Activated B cell treated with CpG ODN at 0.5 μM for 24 hours (primary cell): ENCODE results near the gene CT45A3. TPM values are rescaled to one million over a fixed set of nuclear protein-coding genes. Genes with fewer than 3 reads are reported as not detected.
"Not testable (repeated sequence)": the region's sequence is repeated elsewhere in the genome, so short reads cannot be mapped to it uniquely, and the experiment has no call there.

Experiments
- ATAC-seq: fragments of 200-7000 bp; cut with Tn5 transposase; one replicate; pipeline ENCODE4 v1.10.0; 2021; ENCODE audit warnings: low read depth, mild to moderate bottlenecking, moderate library complexity
- CTCF ChIA-PET: fragments of 350-600 bp; sonication (Branson Sonifier 250); formaldehyde crosslinking; loops from one replicate; lab custom pipeline; 2021; ENCODE audit warnings: antibody characterized with exemption; lab: Charles Lee
- POLR2A ChIA-PET: fragments of 350-600 bp; sonication (Branson Sonifier 250); formaldehyde crosslinking; loops from one replicate; lab custom pipeline; 2021; ENCODE audit warnings: antibody characterized with exemption; lab: Charles Lee
- DNase-seq: peaks from one replicate; pipeline ENCODE4 v3.0.0; 2022
- H3K27ac Mint-ChIP-seq: one replicate; pipeline ENCODE4 v1.8.0; 2020; ENCODE audit warnings: mixed read lengths
- H3K27me3 Mint-ChIP-seq: one replicate; pipeline ENCODE4 v1.8.0; 2021; ENCODE audit warnings: mixed read lengths
- H3K36me3 Mint-ChIP-seq: one replicate; pipeline ENCODE4 v1.8.0; 2021; ENCODE audit warnings: low read depth, mixed read lengths
- H3K4me1 Mint-ChIP-seq: one replicate; pipeline ENCODE4 v1.8.0; 2021; ENCODE audit warnings: mixed read lengths
- H3K4me3 Mint-ChIP-seq: one replicate; pipeline ENCODE4 v1.8.0; 2020; ENCODE audit warnings: mild to moderate bottlenecking, mixed read lengths
- H3K9me3 Mint-ChIP-seq: one replicate; pipeline ENCODE4 v1.8.0; 2020; ENCODE audit warnings: mixed read lengths
- CTCF ChIP-seq: fragments of 200-600 bp; IDR thresholded peaks from one replicate; pipeline ENCODE4 v1.8.0; 2022; ENCODE audit warnings: antibody characterized with exemption, mild to moderate bottlenecking
- intact Hi-C: fragments of 100-400 bp; cut with micrococcal nuclease; formaldehyde crosslinking; loops from one replicate; pipeline ENCODE4 v1.15.1; 2024
- total RNA-seq: library from RNA; stranded (reverse); gene quantifications from 2 replicates; pipeline ENCODE4 v1.2.3, GENCODE V29; 2022

The CT45A3 gene
- total RNA-seq: not detected in 2 replicates

- H3K36me3 Mint-ChIP-seq, H3K27ac Mint-ChIP-seq, H3K4me3 Mint-ChIP-seq, CTCF ChIA-PET, DNase-seq, H3K4me1 Mint-ChIP-seq, H3K27me3 Mint-ChIP-seq, POLR2A ChIA-PET, ATAC-seq, H3K9me3 Mint-ChIP-seq, intact Hi-C loops: not testable (repeated sequence)
Measured at GRCh38 chrX:135768091-135768490, at the start of gene CT45A3. CT45A3 (minus strand) TSS chrX:135768191; CDS start chrX:135764444, 3,747 bp downstream.

- H3K27ac Mint-ChIP-seq, POLR2A ChIA-PET, DNase-seq, H3K36me3 Mint-ChIP-seq, H3K4me3 Mint-ChIP-seq, ATAC-seq, intact Hi-C loops, H3K4me1 Mint-ChIP-seq, CTCF ChIA-PET, H3K27me3 Mint-ChIP-seq, H3K9me3 Mint-ChIP-seq: not testable (repeated sequence)
Measured at GRCh38 chrX:135802687-135803086, 34.7 kb upstream of the CT45A3 start, which contains the start of gene CT45A6. CT45A6 (minus strand) TSS chrX:135802787; CDS start chrX:135798993, 3,794 bp downstream.

- DNase-seq, H3K36me3 Mint-ChIP-seq, H3K4me3 Mint-ChIP-seq, intact Hi-C loops, ATAC-seq, H3K9me3 Mint-ChIP-seq, H3K27ac Mint-ChIP-seq, POLR2A ChIA-PET, H3K27me3 Mint-ChIP-seq, H3K4me1 Mint-ChIP-seq, CTCF ChIA-PET: not testable (repeated sequence)
Measured at GRCh38 chrX:135785403-135785802, 17.4 kb upstream of the CT45A3 start, which contains the start of gene CT45A5. CT45A5 (minus strand) TSS chrX:135785503; CDS start chrX:135781729, 3,774 bp downstream.

GRCh38 chrX:135744739-135745138, 23.3 kb downstream of the CT45A3 start:
- CTCF ChIA-PET, H3K36me3 Mint-ChIP-seq, POLR2A ChIA-PET, ATAC-seq, H3K27me3 Mint-ChIP-seq, H3K4me3 Mint-ChIP-seq, H3K4me1 Mint-ChIP-seq, DNase-seq, H3K9me3 Mint-ChIP-seq, H3K27ac Mint-ChIP-seq, intact Hi-C loops: not testable (repeated sequence)

- Mint-ChIP-seq H3K36me3 (no peaks in the 10 kb centered on the region), H3K27ac (no peak overlapping the region), H3K9me3 (no peaks in the 10 kb centered on the region), H3K27me3 (no peaks in the 10 kb centered on the region), H3K4me3 (no peak overlapping the region), H3K4me1 (peaks cover 5% of the 10 kb centered on the region)
- no peak for DNase-seq
- ATAC-seq: no peak
- intact Hi-C loops: no loop called here
- POLR2A ChIA-PET: no interaction called here
- TF ChIP-seq CTCF: no peak
- CTCF ChIA-PET: no interaction called here
Measured at GRCh38 chrX:135741192-135741715, 26.7 kb downstream of the CT45A3 start.

GRCh38 chrX:135740681-135741149, 27.3 kb downstream of the CT45A3 start:
- Mint-ChIP-seq H3K36me3 (no peaks in the 10 kb centered on the region), H3K9me3 (no peaks in the 10 kb centered on the region), H3K27ac (no peak overlapping the region), H3K27me3 (no peaks in the 10 kb centered on the region), H3K4me1 (peaks cover 5% of the 10 kb centered on the region), H3K4me3 (no peak overlapping the region)
- POLR2A ChIA-PET: no interaction called here
- CTCF ChIA-PET: no interaction called here
- intact Hi-C loops: no loop called here
- no peak for ATAC-seq
- no peak for DNase-seq
- TF ChIP-seq CTCF: no peak

- CTCF ChIA-PET: no interaction called here
- ATAC-seq: no peak
- no peak for DNase-seq
- TF ChIP-seq CTCF: no peak
- POLR2A ChIA-PET: no interaction called here
- Mint-ChIP-seq H3K9me3 (no peaks in the 10 kb centered on the region), H3K36me3 (no peaks in the 10 kb centered on the region), H3K4me1 (peaks cover 5% of the 10 kb centered on the region), H3K27me3 (no peaks in the 10 kb centered on the region), H3K27ac (no peak overlapping the region), H3K4me3 (no peak overlapping the region)
- intact Hi-C loops: no loop called here
Measured at GRCh38 chrX:135737366-135738071, 30.5 kb downstream of the CT45A3 start.

GRCh38 chrX:135734666-135735065, 33.3 kb downstream of the CT45A3 start:
- CTCF ChIA-PET, H3K27me3 Mint-ChIP-seq, H3K9me3 Mint-ChIP-seq, intact Hi-C loops, H3K4me1 Mint-ChIP-seq, H3K36me3 Mint-ChIP-seq, POLR2A ChIA-PET, H3K27ac Mint-ChIP-seq, ATAC-seq, DNase-seq, H3K4me3 Mint-ChIP-seq: not testable (repeated sequence)
